SK-N-SH (cell line): ENCODE results near the gene MLC1. TPM values are rescaled to one million over a fixed set of nuclear protein-coding genes. Genes with fewer than 3 reads are reported as not detected.
A peak's percentile ranks its signal among the peaks of the same experiment; 100 is the strongest.

Experiments used
- CTCF ChIA-PET: fragments of 300-600, 350-600 bp; formaldehyde crosslinking; extraction: SDS; loops from one replicate; lab custom pipeline; 2021; lab: Yijun Ruan, JAX
- POLR2A ChIA-PET: fragments of 350-600 bp; sonication (Branson Sonifier 250); formaldehyde crosslinking; extraction: SDS; loops from one replicate; lab custom pipeline; 2020; ENCODE audit warnings: antibody characterized with exemption, inconsistent platforms; lab: Yijun Ruan, JAX
- DNase-seq: peaks from one replicate; pipeline ENCODE4 v3.0.0; 2012
- H2AFZ ChIP-seq: fragments of 200-600 bp; sonication (generic); 2 replicates; pipeline ENCODE4 v1.8.1; 2016; ENCODE audit warnings: antibody characterized with exemption, mild to moderate bottlenecking, low read depth
- H3F3A ChIP-seq: fragments of 200-600 bp; sonication (generic); replicated peaks from 2 replicates; pipeline ENCODE3; 2016; ENCODE audit warnings: antibody characterized with exemption, mild to moderate bottlenecking; ENCODE audit not compliant: insufficient read depth
- H3K27ac ChIP-seq, 2 experiments: fragments of 200-500 bp in 1 of 2; fragments of 200-600 bp in 1 of 2; sonication (Bioruptor generic) in 1 of 2; sonication (generic), shearing (Covaris generic) in 1 of 2; 2 replicates each; pipeline versions ENCODE4 v1.5.1 to v1.6.1; 2014 to 2016; ENCODE audit warnings: low read depth in 2 of 2, inconsistent platforms in 1 of 2, low read length in 1 of 2, mild to moderate bottlenecking in 1 of 2, mixed read lengths in 1 of 2
- H3K27me3 ChIP-seq: fragments of 200-600 bp; sonication (generic), shearing (Covaris generic); 2 replicates; pipeline ENCODE4 v1.6.1; 2016; ENCODE audit warnings: mixed run types; ENCODE audit not compliant: insufficient read depth
- H3K36me3 ChIP-seq, 2 experiments: fragments of 200-500 bp in 1 of 2; fragments of 200-600 bp in 1 of 2; sonication (Bioruptor generic) in 1 of 2; sonication (generic) in 1 of 2; replicated peaks in 1 of 2; 2 replicates each; pipeline versions ENCODE3 to v1.5.1; 2014 to 2016; ENCODE audit warnings: low read length in 1 of 2, mild to moderate bottlenecking in 1 of 2; ENCODE audit not compliant: insufficient read depth in 2 of 2, control insufficient read depth in 1 of 2
- H3K4me1 ChIP-seq, 2 experiments: fragments of 200-500 bp in 1 of 2; fragments of 200-600 bp in 1 of 2; sonication (Bioruptor generic) in 1 of 2; sonication (generic), shearing (Covaris generic) in 1 of 2; 2 replicates each; pipeline versions ENCODE4 v1.5.1 to v1.6.1; 2014 to 2016; ENCODE audit warnings: low read depth in 1 of 2, low read length in 1 of 2, mixed run types in 1 of 2; ENCODE audit not compliant: insufficient read depth in 2 of 2, control insufficient read depth in 1 of 2
- H3K4me2 ChIP-seq: fragments of 200-600 bp; sonication (generic), shearing (Covaris generic); 2 replicates; pipeline ENCODE4 v1.6.1; 2017; ENCODE audit warnings: mixed run types
- H3K4me3 ChIP-seq, 2 experiments: fragments of 200-500 bp in 1 of 2; fragments of 200-600 bp in 1 of 2; sonication (Bioruptor generic) in 1 of 2; sonication (generic), shearing (Covaris generic) in 1 of 2; 2 replicates each; pipeline versions ENCODE4 v1.5.1 to v1.8.1; 2014 to 2016; ENCODE audit warnings: low read depth in 2 of 2, inconsistent platforms in 1 of 2, low read length in 1 of 2, mild to moderate bottlenecking in 1 of 2, mixed read lengths in 1 of 2, moderate library complexity in 1 of 2
- H3K79me2 ChIP-seq: fragments of 200-600 bp; sonication (generic); 2 replicates; pipeline ENCODE4 v1.8.1; 2017; ENCODE audit warnings: mild to moderate bottlenecking; ENCODE audit not compliant: insufficient read depth
- H3K9ac ChIP-seq: fragments of 200-600 bp; sonication (generic); 2 replicates; pipeline ENCODE4 v1.6.1; 2017; ENCODE audit warnings: mixed run types
- H3K9me2 ChIP-seq: fragments of 200-600 bp; sonication (generic); 2 replicates; pipeline ENCODE4 v1.6.1; 2017; ENCODE audit warnings: mixed run types
- H3K9me3 ChIP-seq: fragments of 200-600 bp; sonication (generic); 2 replicates; pipeline ENCODE4 v1.6.1; 2017; ENCODE audit warnings: mixed run types, mild to moderate bottlenecking, moderate library complexity
- H4K20me1 ChIP-seq: fragments of 200-600 bp; sonication (generic); 2 replicates; pipeline ENCODE4 v1.6.1; 2017; ENCODE audit warnings: mild to moderate bottlenecking, mixed run types; ENCODE audit not compliant: insufficient read depth
- CHD2 ChIP-seq: fragments of 150-350 bp; IDR thresholded peaks from 2 replicates; pipeline ENCODE4 v1.6.1; 2018; ENCODE audit warnings: low read length; ENCODE audit not compliant: partially characterized antibody
- CTCF ChIP-seq: fragments of 200-600 bp; sonication (generic); IDR thresholded peaks from 2 replicates; pipeline ENCODE4 v1.6.1; 2017; ENCODE audit warnings: antibody characterized with exemption, mild to moderate bottlenecking, moderate library complexity
- EZH2phosphoT487 ChIP-seq: fragments of 200-600 bp; sonication (generic); IDR thresholded peaks from 2 replicates; pipeline ENCODE4 v1.6.1; 2017; ENCODE audit warnings: low read depth, mixed run types, mild to moderate bottlenecking, antibody characterized with exemption, moderate library complexity, borderline replicate concordance
- GATA2 ChIP-seq: sonication (generic); formaldehyde crosslinking; IDR thresholded peaks from 2 replicates; pipeline ENCODE4 v1.5.0; 2020; ENCODE audit warnings: mild to moderate bottlenecking, missing genetic modification reagents
- JUND ChIP-seq: IDR thresholded peaks from 2 replicates; pipeline ENCODE4 v1.4.0; 2012
- MEF2A ChIP-seq: IDR thresholded peaks from 2 replicates; pipeline ENCODE4 v1.4.0; 2012; ENCODE audit warnings: low read depth, borderline replicate concordance
- MXI1 ChIP-seq: IDR thresholded peaks from 2 replicates; pipeline ENCODE4 v1.6.1; 2012; ENCODE audit warnings: mild to moderate bottlenecking, low read depth, low read length, improper control_type of control experiment
- NFIC ChIP-seq: IDR thresholded peaks from 2 replicates; pipeline ENCODE4 v1.4.0; 2012; ENCODE audit warnings: borderline replicate concordance
- NRF1 ChIP-seq: IDR thresholded peaks from 2 replicates; pipeline ENCODE4 v1.6.1; 2012; ENCODE audit warnings: low read depth, mild to moderate bottlenecking, low read length
- POLR2AphosphoS5 ChIP-seq: IDR thresholded peaks from 2 replicates; pipeline ENCODE4 v1.6.1; 2012; ENCODE audit warnings: low read depth, low read length
- SIN3A ChIP-seq: IDR thresholded peaks from 2 replicates; pipeline ENCODE4 v1.6.1; 2012; ENCODE audit warnings: low read depth, mild to moderate bottlenecking, low read length, moderate library complexity, borderline replicate concordance
- TCF12 ChIP-seq: IDR thresholded peaks from 2 replicates; pipeline ENCODE4 v1.4.0; 2012
- WGBS: methylation state at CpG from one replicate; pipeline ENCODE4 v1.1.6; 2017; ENCODE audit warnings: low lambda C conversion rate; 5-methylcytosine and 5-hydroxymethylcytosine counted together
- polyA plus RNA-seq, 3 experiments: library from polyadenylated mRNA; depleted of rRNA; stranded (reverse); fragments of >200 nt; gene quantifications; 2 replicates each; pipeline ENCODE4 v1.2.3, GENCODE V29; 2012
- TF ChIP-seq, protein P1 (sequence below): IDR thresholded peaks from 2 replicates; pipeline ENCODE4 v1.4.0; 2012; ENCODE audit warnings: low read depth, borderline replicate concordance
- TF ChIP-seq, protein P2 (sequence below): fragments of 150-350 bp; IDR thresholded peaks from 2 replicates; pipeline ENCODE4 v1.6.1; 2017; ENCODE audit warnings: antibody characterized with exemption, low read length, low read depth, borderline replicate concordance
- TF ChIP-seq, protein P3 (sequence below): IDR thresholded peaks from 2 replicates; pipeline ENCODE4; 2012

MLC1 gene
- polyA plus RNA-seq, 1 of the 3 experiments (the other 2 are of a cell fraction): not detected

DNA sequence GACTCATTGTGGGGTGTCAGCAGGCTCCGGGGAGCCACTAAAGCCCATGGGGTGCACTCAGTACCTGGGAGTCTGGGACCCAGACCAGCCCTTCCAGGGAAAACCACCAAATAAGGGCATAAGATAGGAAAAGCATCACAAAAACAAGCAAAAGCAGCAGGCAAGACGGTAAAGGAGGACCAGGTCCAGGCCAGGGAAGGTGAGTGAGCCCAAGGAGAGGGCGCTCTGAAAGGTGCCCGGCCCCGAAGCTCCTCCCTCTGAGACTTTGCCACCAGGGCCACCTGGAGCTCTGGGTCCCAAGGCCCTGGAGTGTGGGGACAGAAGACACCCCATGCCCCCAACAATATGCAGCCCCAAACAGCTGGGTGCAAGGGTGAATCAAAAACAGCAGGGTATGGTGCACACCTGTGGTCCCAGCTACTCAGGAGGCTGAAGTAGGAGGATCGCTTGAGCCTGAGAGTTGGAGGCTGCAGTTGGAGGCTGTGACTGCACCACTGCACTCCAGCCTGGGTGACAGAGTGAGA, 67.5 kb downstream of the MLC1 start:
- Histone ChIP-seq H3K4me2 (no peak overlapping the region), H3F3A (no peaks in the 10 kb centered on the region), H3K79me2 (no peaks in the 10 kb centered on the region), H3K4me1 (no peaks in the 10 kb centered on the region), H3K9me3 (no peaks in the 10 kb centered on the region), H3K9me2 (no peaks in the 10 kb centered on the region), H3K9ac (no peak overlapping the region), H3K27me3 (peaks cover 54% of the 10 kb centered on the region), H2AFZ (no peak overlapping the region), H3K4me3 (no peak overlapping the region), H3K27ac (no peak overlapping the region), H3K36me3 (no peaks in the 10 kb centered on the region)
- WGBS: 62% methylated on average over 6 of the region's 6 CpGs
- DNase-seq: no peak
- CTCF ChIA-PET: interaction anchor here (0.9 to 2.7 kb wide), 4 partner anchors 10 to 24 kb away, joined by 3 to 11 read pairs (median 5); no protein-coding TSS in a partner anchor
- POLR2A ChIA-PET: no interaction called here
- TF ChIP-seq SIN3A (no peak), GATA2 (CRISPR knock-in tag) (no peak), NFIC (no peak), CTCF (no peak)
- TF ChIP-seq, protein P1, sequence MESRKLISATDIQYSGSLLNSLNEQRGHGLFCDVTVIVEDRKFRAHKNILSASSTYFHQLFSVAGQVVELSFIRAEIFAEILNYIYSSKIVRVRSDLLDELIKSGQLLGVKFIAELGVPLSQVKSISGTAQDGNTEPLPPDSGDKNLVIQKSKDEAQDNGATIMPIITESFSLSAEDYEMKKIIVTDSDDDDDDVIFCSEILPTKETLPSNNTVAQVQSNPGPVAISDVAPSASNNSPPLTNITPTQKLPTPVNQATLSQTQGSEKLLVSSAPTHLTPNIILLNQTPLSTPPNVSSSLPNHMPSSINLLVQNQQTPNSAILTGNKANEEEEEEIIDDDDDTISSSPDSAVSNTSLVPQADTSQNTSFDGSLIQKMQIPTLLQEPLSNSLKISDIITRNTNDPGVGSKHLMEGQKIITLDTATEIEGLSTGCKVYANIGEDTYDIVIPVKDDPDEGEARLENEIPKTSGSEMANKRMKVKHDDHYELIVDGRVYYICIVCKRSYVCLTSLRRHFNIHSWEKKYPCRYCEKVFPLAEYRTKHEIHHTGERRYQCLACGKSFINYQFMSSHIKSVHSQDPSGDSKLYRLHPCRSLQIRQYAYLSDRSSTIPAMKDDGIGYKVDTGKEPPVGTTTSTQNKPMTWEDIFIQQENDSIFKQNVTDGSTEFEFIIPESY: no peak
- TF ChIP-seq, all 33 proteins: peak for 0
- no peaks in the 10 kb centered on the region for H4K20me1 ChIP-seq

DNA sequence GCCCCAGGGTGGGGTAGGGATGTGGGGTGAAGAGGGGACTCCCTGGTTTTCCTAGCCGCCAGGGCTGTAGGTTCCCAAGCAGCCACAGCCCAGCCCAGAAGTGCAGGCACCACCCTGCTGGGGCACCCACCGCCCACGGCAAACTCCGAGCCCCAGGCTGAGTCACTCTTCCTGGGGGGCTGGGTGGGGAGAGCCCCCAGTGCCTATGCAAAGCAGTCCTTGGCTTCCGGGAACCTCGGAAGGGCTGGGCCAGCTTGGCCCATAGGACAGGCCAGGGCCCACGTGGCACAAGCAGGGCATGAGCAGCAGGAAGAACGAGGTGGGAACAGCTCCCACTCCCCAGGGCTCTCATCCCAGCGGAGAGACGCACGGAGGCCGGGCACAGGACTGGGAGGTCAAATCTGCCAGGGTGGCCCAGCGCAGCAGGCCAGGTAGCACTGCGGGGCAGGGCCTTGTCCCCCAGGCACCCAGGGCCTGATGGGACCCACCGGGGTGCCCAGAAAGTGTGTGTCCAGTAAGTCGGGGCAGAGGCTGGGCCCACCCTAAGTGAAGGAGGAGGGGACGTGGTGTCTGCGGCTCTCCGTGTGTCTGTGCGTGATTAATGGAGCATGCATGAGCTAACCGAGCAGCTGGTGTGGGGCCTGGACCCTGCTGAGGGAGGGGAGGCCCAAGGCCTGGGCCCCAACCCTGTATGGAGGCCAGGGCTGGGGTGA, 68.1 kb downstream of the MLC1 start:
- Histone ChIP-seq H3K79me2 (no peaks in the 10 kb centered on the region), H3K36me3 (no peaks in the 10 kb centered on the region), H3K4me3 (no peak overlapping the region), H3K4me1 (no peaks in the 10 kb centered on the region), H4K20me1 (no peaks in the 10 kb centered on the region), H2AFZ (no peak overlapping the region), H3K27me3 (peaks cover 60% of the 10 kb centered on the region), H3F3A (no peaks in the 10 kb centered on the region), H3K4me2 (no peak overlapping the region), H3K9me3 (no peaks in the 10 kb centered on the region), H3K9ac (no peak overlapping the region), H3K9me2 (no peaks in the 10 kb centered on the region), H3K27ac (no peak overlapping the region)
- WGBS: 70% methylated on average over 11 of the region's 21 CpGs
- POLR2A ChIA-PET: no interaction called here
- CTCF ChIA-PET: interaction anchor here (0.6 to 2.7 kb wide), 7 partner anchors 11 to 87 kb away, joined by 3 to 11 read pairs (median 6); no protein-coding TSS in a partner anchor
- peak; percentile 27 for DNase-seq
- no peak for TF ChIP-seq POLR2AphosphoS5
- no peak for TF ChIP-seq NFIC
- TF ChIP-seq TCF12: no peak
- TF ChIP-seq, protein P2, sequence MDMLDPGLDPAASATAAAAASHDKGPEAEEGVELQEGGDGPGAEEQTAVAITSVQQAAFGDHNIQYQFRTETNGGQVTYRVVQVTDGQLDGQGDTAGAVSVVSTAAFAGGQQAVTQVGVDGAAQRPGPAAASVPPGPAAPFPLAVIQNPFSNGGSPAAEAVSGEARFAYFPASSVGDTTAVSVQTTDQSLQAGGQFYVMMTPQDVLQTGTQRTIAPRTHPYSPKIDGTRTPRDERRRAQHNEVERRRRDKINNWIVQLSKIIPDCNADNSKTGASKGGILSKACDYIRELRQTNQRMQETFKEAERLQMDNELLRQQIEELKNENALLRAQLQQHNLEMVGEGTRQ: no peak
- TF ChIP-seq CTCF: no peak
- no peak for TF ChIP-seq JUND
- no peak for TF ChIP-seq CHD2
- TF ChIP-seq, protein P3, sequence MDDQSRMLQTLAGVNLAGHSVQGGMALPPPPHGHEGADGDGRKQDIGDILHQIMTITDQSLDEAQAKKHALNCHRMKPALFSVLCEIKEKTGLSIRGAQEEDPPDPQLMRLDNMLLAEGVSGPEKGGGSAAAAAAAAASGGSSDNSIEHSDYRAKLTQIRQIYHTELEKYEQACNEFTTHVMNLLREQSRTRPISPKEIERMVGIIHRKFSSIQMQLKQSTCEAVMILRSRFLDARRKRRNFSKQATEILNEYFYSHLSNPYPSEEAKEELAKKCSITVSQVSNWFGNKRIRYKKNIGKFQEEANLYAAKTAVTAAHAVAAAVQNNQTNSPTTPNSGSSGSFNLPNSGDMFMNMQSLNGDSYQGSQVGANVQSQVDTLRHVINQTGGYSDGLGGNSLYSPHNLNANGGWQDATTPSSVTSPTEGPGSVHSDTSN: no peak
- no peak for TF ChIP-seq MXI1
- no peak for TF ChIP-seq EZH2phosphoT487
- no peak for TF ChIP-seq MEF2A
- no peak for TF ChIP-seq NRF1
